Astrocyte (in vitro differentiated cells and primary cell): ENCODE results near the gene MICALL1. TPM values are rescaled to one million over a fixed set of nuclear protein-coding genes. Genes with fewer than 3 reads are reported as not detected.

Experiments
- DNase-seq: peaks from one replicate; pipeline ENCODE4 v3.0.0-alpha.2; 2010; ENCODE audit warnings: low read depth
- FAIRE-seq: peaks from 2 replicates; lab custom pipeline; 2011; peaks lifted over from hg19 to GRCh38; lab: Jason Lieb, UNC
- H2AFZ ChIP-seq: 2 replicates; pipeline ENCODE4 v1.6.0; 2012; ENCODE audit warnings: low read depth, low read length, inconsistent platforms
- H3K27ac ChIP-seq: 2 replicates; pipeline ENCODE4 v1.5.1; 2011; ENCODE audit warnings: low read depth, low read length, inconsistent platforms
- H3K27me3 ChIP-seq: 2 replicates; pipeline ENCODE4 v1.6.0; 2011; ENCODE audit warnings: low read length, inconsistent platforms; ENCODE audit not compliant: insufficient read depth
- H3K36me3 ChIP-seq: 2 replicates; pipeline ENCODE4 v1.5.1; 2011; ENCODE audit warnings: low read length, inconsistent platforms; ENCODE audit not compliant: insufficient read depth
- H3K4me1 ChIP-seq: 2 replicates; pipeline ENCODE4 v1.5.1; 2011; ENCODE audit warnings: low read length, inconsistent platforms; ENCODE audit not compliant: insufficient read depth
- H3K4me2 ChIP-seq: 2 replicates; pipeline ENCODE4 v1.6.0; 2012; ENCODE audit warnings: low read length, inconsistent platforms
- H3K4me3 ChIP-seq: 2 replicates; pipeline ENCODE4 v1.5.1; 2011; ENCODE audit warnings: low read depth, mild to moderate bottlenecking, low read length, inconsistent platforms; ENCODE audit not compliant: insufficient read depth
- H3K79me2 ChIP-seq: 2 replicates; pipeline ENCODE4 v1.6.0; 2012; ENCODE audit warnings: mild to moderate bottlenecking, low read length, inconsistent platforms; ENCODE audit not compliant: insufficient read depth
- H3K9ac ChIP-seq: 2 replicates; pipeline ENCODE4 v1.6.0; 2012; ENCODE audit warnings: mild to moderate bottlenecking, low read length, inconsistent platforms
- H3K9me3 ChIP-seq: 2 replicates; pipeline ENCODE4 v1.5.1; 2012; ENCODE audit warnings: low read depth, mild to moderate bottlenecking, low read length, inconsistent platforms; ENCODE audit not compliant: insufficient read depth
- H4K20me1 ChIP-seq: 2 replicates; pipeline ENCODE4 v1.6.0; 2012; ENCODE audit warnings: low read length, inconsistent platforms; ENCODE audit not compliant: insufficient read depth
- H3K27ac Mint-ChIP-seq: one replicate; pipeline ENCODE4 v1.8.0; 2021; ENCODE audit warnings: mild to moderate bottlenecking, mixed read lengths; ENCODE audit not compliant: unreplicated experiment
- H3K27me3 Mint-ChIP-seq: one replicate; pipeline ENCODE4 v1.8.0; 2021; ENCODE audit warnings: low read depth, mixed read lengths; ENCODE audit not compliant: unreplicated experiment
- H3K36me3 Mint-ChIP-seq: one replicate; pipeline ENCODE4 v1.8.0; 2021; ENCODE audit warnings: low read depth, mixed read lengths; ENCODE audit not compliant: unreplicated experiment
- H3K4me1 Mint-ChIP-seq: one replicate; pipeline ENCODE4 v1.8.0; 2021; ENCODE audit warnings: low read depth, mixed read lengths; ENCODE audit not compliant: unreplicated experiment
- H3K4me3 Mint-ChIP-seq: one replicate; pipeline ENCODE4 v1.8.0; 2021; ENCODE audit warnings: mild to moderate bottlenecking, moderate library complexity, mixed read lengths; ENCODE audit not compliant: unreplicated experiment
- H3K9me3 Mint-ChIP-seq: one replicate; pipeline ENCODE4 v1.8.0; 2021; ENCODE audit warnings: mild to moderate bottlenecking, mixed read lengths; ENCODE audit not compliant: unreplicated experiment
- EZH2 ChIP-seq: IDR thresholded peaks from 2 replicates; pipeline ENCODE4 v1.6.1; 2012; ENCODE audit warnings: mild to moderate bottlenecking, low read length, inconsistent platforms; ENCODE audit not compliant: insufficient read depth
- total RNA-seq: library from RNA; stranded (reverse); gene quantifications from 2 replicates; pipeline ENCODE4 v1.2.1, GENCODE V29; 2021
- TF ChIP-seq, protein P1 (sequence below): IDR thresholded peaks from 2 replicates; pipeline ENCODE4 v1.5.1; 2011; ENCODE audit warnings: low read depth, mild to moderate bottlenecking, inconsistent platforms, low read length, moderate library complexity; ENCODE audit not compliant: insufficient read depth

MICALL1 gene
- total RNA-seq, 1 donor from 2014 or later = 131 TPM

DNA sequence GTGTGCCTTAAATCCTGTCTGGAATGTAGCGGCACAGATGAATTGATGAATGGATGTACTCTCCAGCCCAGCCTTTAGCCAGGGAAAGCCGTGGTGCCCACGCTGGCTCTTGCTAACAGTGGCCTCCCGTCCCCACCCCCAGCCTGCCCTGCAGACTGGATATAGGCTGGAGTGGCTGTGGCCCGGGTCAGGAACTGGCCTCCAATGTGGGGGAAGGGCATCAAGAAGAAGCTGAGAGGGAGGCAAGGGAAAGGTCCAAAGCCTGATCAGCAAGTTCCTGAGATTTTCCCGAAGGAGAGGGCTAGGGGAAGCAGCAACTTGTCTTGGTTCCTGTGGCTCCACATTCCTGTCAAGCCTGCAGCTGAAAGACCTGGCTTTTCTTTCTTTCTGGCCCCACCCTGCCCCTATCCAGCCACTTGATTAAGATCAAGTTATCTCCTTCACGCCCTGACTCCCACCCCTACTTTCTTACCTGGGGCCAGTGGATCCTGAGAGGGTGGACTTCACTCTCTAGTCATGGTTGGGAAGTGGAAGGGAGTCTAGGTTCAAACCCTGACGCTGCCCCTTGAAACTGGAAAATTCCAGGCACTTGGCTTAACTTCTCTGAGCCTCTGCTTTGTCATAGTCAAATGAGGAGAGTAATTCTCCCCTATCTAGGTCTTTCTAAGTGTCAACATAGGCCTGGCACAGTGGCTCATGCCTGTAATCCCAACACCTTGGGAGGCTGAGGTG is 11.0 kb upstream of the MICALL1 start:
- H3K27me3 ChIP-seq = no peaks in the 10 kb centered on the region
- no peaks in the 10 kb centered on the region for H3K36me3 ChIP-seq
- no peak overlapping the region for H3K4me3 ChIP-seq
- H2AFZ ChIP-seq = no peak overlapping the region
- H3K4me1 ChIP-seq = peaks cover 14% of the 10 kb centered on the region
- Mint-ChIP-seq H3K9me3 (no peaks in the 10 kb centered on the region), H3K4me3 (no peak overlapping the region), H3K36me3 (peaks cover 11% of the 10 kb centered on the region), H3K4me1 (peaks cover 54% of the 10 kb centered on the region), H3K27me3 (no peaks in the 10 kb centered on the region), H3K27ac (peak overlapping the region; percentile 75)
- H3K9ac ChIP-seq = no peak overlapping the region
- no peak overlapping the region for H3K27ac ChIP-seq
- H3K9me3 ChIP-seq = no peaks in the 10 kb centered on the region
- TF ChIP-seq EZH2 = no peak
- TF ChIP-seq, protein P1, sequence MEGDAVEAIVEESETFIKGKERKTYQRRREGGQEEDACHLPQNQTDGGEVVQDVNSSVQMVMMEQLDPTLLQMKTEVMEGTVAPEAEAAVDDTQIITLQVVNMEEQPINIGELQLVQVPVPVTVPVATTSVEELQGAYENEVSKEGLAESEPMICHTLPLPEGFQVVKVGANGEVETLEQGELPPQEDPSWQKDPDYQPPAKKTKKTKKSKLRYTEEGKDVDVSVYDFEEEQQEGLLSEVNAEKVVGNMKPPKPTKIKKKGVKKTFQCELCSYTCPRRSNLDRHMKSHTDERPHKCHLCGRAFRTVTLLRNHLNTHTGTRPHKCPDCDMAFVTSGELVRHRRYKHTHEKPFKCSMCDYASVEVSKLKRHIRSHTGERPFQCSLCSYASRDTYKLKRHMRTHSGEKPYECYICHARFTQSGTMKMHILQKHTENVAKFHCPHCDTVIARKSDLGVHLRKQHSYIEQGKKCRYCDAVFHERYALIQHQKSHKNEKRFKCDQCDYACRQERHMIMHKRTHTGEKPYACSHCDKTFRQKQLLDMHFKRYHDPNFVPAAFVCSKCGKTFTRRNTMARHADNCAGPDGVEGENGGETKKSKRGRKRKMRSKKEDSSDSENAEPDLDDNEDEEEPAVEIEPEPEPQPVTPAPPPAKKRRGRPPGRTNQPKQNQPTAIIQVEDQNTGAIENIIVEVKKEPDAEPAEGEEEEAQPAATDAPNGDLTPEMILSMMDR = no peak
- DNase-seq (no peak), FAIRE-seq (no peak)
- H3K4me2 ChIP-seq = no peak overlapping the region
- H3K79me2 ChIP-seq = no peaks in the 10 kb centered on the region
- H4K20me1 ChIP-seq = no peaks in the 10 kb centered on the region

DNA sequence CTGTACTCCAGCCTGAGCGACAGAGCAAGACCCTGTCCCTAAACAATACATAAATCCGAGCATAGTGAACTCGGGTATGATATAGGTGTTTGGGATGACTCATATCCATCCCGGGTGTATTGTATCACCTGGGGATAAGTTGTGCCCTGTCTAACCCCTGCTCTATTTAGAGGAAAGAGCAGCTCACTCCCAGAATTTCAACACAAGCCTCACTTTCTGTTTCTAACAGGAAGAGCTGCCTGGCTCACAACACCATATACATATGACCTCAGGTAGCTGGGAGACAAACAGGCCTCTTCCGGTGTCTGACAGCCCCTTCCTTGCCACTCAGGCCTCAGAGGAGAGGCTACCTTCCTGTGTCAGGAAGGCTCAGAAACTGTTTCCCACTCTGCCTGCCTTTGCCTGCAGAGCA is 9.9 kb upstream of the MICALL1 start:
- FAIRE-seq (no peak), DNase-seq (no peak)
- H3K27ac Mint-ChIP-seq = peak overlapping the region; percentile 75
- Histone ChIP-seq H3K9me3 (no peaks in the 10 kb centered on the region), H3K79me2 (no peaks in the 10 kb centered on the region), H3K4me2 (no peak overlapping the region), H3K36me3 (no peaks in the 10 kb centered on the region), H3K4me3 (no peak overlapping the region), H3K9ac (no peak overlapping the region), H3K27ac (no peak overlapping the region), H2AFZ (no peak overlapping the region), H3K4me1 (peaks cover 14% of the 10 kb centered on the region), H3K27me3 (no peaks in the 10 kb centered on the region), H4K20me1 (no peaks in the 10 kb centered on the region)
- peaks cover 54% of the 10 kb centered on the region for H3K4me1 Mint-ChIP-seq
- H3K36me3 Mint-ChIP-seq = peaks cover 11% of the 10 kb centered on the region
- H3K4me3 Mint-ChIP-seq = no peak overlapping the region
- H3K9me3 Mint-ChIP-seq = no peaks in the 10 kb centered on the region
- TF ChIP-seq, protein P1 = no peak
- no peak for TF ChIP-seq EZH2
- no peaks in the 10 kb centered on the region for H3K27me3 Mint-ChIP-seq

DNA sequence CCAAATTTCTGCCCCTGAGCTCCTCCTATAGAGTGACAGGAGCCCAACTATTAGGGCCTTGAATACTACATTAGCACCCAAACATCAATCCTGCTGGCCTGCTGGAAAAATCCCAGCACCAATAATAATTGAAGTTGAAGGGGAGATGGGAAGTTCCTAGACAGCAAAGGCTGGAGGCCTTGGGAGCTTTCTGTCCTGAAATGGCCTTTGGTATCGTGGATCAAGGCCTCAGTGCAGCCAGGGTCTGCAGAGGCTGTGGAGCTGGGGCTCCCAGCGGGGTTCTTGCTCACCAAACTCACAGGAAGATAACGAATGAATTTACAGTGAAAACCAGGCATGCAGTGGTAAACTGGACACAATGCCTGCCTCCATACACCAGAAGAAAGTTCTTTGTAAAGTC is 9.2 kb upstream of the MICALL1 start:
- H3K27me3 Mint-ChIP-seq = no peaks in the 10 kb centered on the region
- TF ChIP-seq EZH2 = no peak
- TF ChIP-seq, protein P1 = no peak
- H3K9ac ChIP-seq = no peak overlapping the region
- DNase-seq (no peak), FAIRE-seq (no peak)
- no peaks in the 10 kb centered on the region for H3K9me3 Mint-ChIP-seq
- H2AFZ ChIP-seq = no peak overlapping the region
- no peak overlapping the region for H3K4me3 ChIP-seq
- peak overlapping the region; percentile 1 for H3K4me3 Mint-ChIP-seq
- H3K27ac Mint-ChIP-seq = peak overlapping the region; percentile 75
- peaks cover 14% of the 10 kb centered on the region for H3K4me1 ChIP-seq
- H3K27ac ChIP-seq = no peak overlapping the region
- H4K20me1 ChIP-seq = no peaks in the 10 kb centered on the region
- no peaks in the 10 kb centered on the region for H3K9me3 ChIP-seq
- no peaks in the 10 kb centered on the region for H3K79me2 ChIP-seq
- peaks cover 9% of the 10 kb centered on the region for H3K36me3 Mint-ChIP-seq
- no peak overlapping the region for H3K4me2 ChIP-seq
- H3K27me3 ChIP-seq = no peaks in the 10 kb centered on the region
- no peaks in the 10 kb centered on the region for H3K36me3 ChIP-seq
- peaks cover 52% of the 10 kb centered on the region for H3K4me1 Mint-ChIP-seq
